ENCODE results near the gene HBA1.
A peak's percentile ranks its signal among the peaks of the same experiment; 100 is the strongest.
"Not testable (repeated sequence)": the region's sequence is repeated elsewhere in the genome, so short reads cannot be mapped to it uniquely, and the experiment has no call there.

The HBA1 gene

DNA sequence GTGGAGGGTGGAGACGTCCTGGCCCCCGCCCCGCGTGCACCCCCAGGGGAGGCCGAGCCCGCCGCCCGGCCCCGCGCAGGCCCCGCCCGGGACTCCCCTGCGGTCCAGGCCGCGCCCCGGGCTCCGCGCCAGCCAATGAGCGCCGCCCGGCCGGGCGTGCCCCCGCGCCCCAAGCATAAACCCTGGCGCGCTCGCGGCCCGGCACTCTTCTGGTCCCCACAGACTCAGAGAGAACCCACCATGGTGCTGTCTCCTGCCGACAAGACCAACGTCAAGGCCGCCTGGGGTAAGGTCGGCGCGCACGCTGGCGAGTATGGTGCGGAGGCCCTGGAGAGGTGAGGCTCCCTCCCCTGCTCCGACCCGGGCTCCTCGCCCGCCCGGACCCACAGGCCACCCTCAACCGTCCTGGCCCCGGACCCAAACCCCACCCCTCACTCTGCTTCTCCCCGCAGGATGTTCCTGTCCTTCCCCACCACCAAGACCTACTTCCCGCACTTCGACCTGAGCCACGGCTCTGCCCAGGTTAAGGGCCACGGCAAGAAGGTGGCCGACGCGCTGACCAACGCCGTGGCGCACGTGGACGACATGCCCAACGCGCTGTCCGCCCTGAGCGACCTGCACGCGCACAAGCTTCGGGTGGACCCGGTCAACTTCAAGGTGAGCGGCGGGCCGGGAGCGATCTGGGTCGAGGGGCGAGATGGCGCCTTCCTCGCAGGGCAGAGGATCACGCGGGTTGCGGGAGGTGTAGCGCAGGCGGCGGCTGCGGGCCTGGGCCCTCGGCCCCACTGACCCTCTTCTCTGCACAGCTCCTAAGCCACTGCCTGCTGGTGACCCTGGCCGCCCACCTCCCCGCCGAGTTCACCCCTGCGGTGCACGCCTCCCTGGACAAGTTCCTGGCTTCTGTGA lies at the start of gene HBA1:
TSS of gene HBA1 (plus strand) at position 204 of the 906 bp plus-strand sequence. CDS start at position 241, 37 bp downstream.
- DNase-seq (ENCODE audit: low spot score) = not testable (repeated sequence)
- FAIRE-seq = peak; percentile 32

DNA sequence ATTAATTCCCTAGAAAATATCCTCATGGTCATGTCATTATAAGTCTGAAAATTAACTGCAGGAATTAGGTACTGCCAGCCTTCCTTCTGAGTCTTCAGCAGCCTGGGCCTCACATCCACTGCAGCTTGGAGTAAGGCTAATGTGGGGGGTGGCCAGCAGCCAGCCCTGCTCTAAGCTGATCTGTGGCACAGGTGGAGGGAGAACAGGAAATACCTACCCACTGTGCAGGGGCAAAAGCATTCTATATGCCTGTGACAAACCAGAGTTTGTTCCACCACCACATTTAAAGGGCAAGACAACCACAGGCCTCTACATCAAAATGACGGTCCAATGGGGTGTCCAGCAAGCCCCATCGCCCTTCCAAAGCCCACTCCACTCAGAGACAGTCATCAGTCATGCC lies 47.4 kb upstream of the HBA1 start:
- DNase-seq (ENCODE audit: low spot score) (no peak), FAIRE-seq (no peak)

- DNase-seq (ENCODE audit: low spot score) (no peak), FAIRE-seq (no peak)
Measured at GRCh38 chr16:130533-131173, 45.8 kb upstream of the HBA1 start.

DNA sequence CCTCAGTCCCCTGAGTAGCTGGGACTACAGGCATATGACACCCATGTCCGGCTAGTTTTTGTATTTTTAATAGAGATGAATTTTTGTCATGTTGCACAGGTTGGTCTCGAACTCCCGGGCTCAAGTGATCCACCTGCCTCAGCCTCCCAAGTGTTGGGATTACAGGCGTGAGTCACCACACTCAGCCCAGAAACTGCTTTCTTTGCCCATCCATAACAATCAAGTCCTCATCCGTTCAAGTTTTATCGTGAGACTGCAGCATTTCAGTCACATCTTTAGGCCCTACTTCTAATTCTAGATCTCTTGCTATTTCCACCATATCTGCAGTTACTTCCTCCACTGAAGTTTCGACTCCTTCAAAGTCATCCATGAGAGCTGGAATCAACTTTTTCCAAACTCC lies 44.4 kb upstream of the HBA1 start:
- no peak for DNase-seq (ENCODE audit: low spot score)

GRCh38 chr16:133716-134115 lies 42.8 kb upstream of the HBA1 start:
- DNase-seq (ENCODE audit: low spot score) (no peak), FAIRE-seq (no peak)

More for the DNA sequence above, 44.4 kb upstream of the HBA1 start:
- FAIRE-seq = no peak

DNA sequence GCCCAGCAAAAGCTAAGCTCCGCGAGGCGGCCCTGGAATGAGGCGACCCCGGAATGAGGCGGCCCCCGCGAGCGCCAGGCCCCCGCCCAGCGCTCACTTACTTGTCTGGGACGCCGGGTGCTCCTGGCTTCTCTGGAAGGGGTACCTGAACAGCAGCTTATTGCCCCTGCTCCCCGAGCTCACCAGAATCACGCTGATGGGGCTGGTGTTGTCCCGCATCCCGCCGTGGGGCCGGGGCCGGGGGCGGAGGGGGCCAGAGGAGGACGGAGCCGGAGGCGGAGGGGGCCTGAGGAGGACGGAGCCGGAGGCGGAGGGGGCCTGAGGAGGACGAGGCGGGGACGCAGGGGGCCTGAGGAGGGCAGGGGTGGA lies 38.4 kb upstream of the HBA1 start:
- FAIRE-seq (no peak), DNase-seq (ENCODE audit: low spot score) (peak; percentile 30)

DNA sequence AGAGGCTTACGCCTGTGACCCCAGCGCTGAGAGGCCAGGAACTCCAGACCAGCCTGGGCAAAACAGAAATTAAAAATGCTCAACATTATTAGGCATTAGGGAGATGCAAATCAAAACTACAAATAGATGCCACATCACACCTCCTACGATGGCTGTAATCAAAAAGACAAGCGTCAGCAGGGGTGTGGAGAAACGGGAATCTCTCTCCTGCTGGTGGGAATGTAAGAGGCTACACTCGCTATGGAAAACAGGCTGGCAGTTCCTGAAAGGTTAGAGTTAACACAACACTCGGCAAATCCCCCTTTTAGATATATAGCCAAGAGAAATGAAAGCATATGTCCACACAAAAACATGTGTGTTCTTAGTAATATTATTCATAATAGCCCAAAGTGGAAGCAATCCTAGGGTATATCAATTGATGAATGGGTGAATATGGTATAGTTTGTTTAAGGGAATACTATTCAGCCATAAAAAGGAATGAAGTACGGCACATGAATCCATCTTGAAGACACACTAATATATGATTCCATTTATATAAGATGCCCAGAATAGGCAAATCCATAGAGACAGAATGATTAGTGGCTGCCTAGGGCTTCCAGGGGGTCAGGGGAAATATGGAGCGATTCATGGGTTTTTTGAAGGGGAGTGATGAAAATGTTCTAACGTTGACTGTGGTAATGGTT lies 36.2 kb upstream of the HBA1 start:
- FAIRE-seq (no peak), DNase-seq (ENCODE audit: low spot score) (no peak)

GRCh38 chr16:142405-142967 lies 34.0 kb upstream of the HBA1 start:
- no peak for FAIRE-seq
- DNase-seq (ENCODE audit: low spot score) = no peak

DNA sequence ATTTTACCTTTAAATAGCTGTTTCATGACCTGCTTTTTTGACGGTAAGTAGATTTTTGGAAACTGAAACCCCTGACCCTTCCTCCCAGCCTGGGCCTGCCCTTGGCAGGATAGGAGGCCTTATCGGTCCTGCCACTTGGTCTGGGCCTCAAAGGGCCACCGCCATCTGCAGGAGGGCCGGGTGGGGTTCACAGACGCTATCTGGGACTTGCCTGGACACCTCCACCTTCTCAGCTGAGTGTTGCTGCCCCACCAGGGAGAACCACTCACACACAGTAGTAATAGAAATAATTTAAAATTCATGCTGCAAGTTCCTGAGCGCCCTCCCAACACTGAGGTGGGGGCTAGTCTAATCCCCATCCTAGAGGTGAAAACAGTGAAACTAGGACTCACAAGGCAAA lies 33.4 kb upstream of the HBA1 start:
- no peak for DNase-seq (ENCODE audit: low spot score)
- no peak for FAIRE-seq

- FAIRE-seq (no peak), DNase-seq (ENCODE audit: low spot score) (no peak)
Measured at GRCh38 chr16:143456-143855, 33.0 kb upstream of the HBA1 start.

- DNase-seq (ENCODE audit: low spot score) = no peak
- no peak for FAIRE-seq
Measured at GRCh38 chr16:144797-145252, 31.7 kb upstream of the HBA1 start.

GRCh38 chr16:146646-147045 lies 29.8 kb upstream of the HBA1 start:
- DNase-seq (ENCODE audit: low spot score) = no peak
- FAIRE-seq = no peak

DNA sequence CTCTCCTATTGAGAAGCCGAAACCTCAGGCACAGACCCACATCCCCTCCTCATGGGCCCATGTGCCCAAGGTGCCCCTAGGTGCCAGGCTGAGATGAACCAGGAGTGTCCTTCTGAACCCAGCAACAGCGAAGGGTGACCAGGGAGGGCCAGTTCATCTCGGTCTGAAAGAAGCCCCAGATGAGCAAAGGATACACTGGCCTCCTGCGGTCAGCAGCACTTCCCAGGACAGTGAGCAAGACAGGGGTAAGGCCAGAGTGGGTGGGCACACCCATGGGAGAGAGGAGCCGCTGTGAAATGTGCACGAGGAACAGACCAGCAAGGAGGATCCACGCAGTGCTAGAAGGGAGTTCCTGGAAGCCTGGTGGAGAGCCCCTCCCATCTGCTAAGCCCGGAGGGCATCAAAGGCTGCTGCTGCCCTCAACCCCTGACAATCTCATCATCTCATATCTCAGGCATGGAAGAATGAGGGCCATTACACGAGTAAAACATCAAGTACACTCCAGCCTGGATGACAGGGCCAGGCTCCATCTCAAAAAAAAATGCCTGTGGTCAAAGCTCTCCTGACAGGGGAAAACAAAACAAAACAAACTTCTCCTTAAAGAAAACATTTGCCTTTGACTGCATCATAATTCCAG lies 27.3 kb upstream of the HBA1 start:
- no peak for DNase-seq (ENCODE audit: low spot score)

DNA sequence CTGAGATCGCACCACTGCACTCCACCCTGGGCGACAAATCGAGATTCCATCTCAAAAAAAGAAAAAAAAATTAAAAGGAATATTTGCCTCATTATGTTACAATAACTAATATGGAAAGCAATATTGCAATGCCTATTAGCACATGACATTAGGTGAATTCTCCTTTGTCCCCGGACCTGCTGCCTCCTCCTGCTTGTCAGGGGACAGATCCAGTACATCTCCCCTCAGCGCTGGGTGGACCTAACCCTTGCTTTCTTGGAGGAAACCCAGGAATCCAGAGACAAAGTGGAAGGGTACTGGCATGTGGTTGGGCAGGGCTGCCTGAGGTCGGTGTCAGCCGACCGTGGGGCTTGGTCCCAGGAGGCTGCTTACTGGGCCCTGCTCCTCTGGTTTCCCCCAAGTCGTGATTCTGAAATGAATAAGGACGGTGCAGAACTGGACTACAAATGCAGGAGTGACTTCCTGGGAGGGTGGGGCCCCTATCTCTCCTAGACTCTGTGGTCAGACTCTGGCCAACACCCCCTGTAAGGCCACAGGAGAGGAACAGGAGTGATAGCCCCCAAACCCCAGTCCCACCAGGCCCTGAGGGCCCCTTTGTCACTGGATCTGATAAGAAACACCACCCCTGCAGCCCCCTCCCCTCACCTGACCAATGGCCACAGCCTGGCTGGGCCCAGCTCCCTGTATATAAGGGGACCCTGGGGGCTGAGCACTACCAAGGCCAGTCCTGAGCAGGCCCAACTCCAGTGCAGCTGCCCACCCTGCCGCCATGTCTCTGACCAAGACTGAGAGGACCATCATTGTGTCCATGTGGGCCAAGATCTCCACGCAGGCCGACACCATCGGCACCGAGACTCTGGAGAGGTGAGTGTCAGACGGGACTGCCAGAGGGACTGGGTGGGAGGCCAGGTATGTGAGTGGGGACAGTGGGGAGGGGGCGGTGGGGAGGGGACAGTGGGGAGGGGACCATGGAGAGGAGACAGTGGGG lies 24.0 kb upstream of the HBA1 start, which contains the start of gene HBZ:
TSS of gene HBZ (plus strand) at position 504 of the 988 bp plus-strand sequence. CDS start at position 770, 266 bp downstream.
- DNase-seq (ENCODE audit: low spot score) (no peak), FAIRE-seq (no peak)

More for the DNA sequence above, 27.3 kb upstream of the HBA1 start:
- no peak for FAIRE-seq

GRCh38 chr16:153129-153521 lies 23.4 kb upstream of the HBA1 start:
- DNase-seq (ENCODE audit: low spot score); FAIRE-seq: not testable (repeated sequence)

- peak; percentile 62 for FAIRE-seq
- DNase-seq (ENCODE audit: low spot score) = not testable (repeated sequence)
Measured at GRCh38 chr16:153550-154216, 22.8 kb upstream of the HBA1 start.

DNA sequence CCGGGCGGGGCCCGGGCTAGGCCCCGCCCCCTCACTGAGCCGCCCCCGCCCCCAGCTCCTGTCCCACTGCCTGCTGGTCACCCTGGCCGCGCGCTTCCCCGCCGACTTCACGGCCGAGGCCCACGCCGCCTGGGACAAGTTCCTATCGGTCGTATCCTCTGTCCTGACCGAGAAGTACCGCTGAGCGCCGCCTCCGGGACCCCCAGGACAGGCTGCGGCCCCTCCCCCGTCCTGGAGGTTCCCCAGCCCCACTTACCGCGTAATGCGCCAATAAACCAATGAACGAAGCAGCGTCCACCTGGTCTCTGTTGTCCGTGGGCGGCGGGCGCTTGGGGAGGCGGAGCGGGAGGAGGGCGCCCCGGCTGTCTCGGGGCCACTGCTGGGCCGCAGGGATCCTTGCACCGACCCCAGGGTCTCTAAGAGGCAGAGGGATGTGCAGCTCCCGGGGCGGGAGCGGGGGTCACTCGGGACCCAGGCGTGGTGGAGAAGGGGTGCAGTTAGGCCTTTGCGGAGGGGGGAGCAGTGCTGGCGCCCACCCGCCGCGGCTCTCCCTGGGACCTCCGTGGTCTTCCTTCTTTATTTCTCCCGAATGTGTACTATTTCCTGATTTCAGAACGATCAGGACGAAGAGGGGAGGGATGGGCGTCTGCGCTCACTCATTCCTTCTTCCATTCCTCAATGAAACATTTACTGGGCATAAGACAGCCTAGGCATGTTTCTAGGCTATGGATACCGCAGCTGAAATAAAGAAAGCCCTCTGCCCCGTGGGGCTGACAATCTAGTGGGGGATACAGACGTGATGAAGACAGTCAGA lies 22.1 kb upstream of the HBA1 start:
- no peak for DNase-seq (ENCODE audit: low spot score)

GRCh38 chr16:155031-155398 lies 21.5 kb upstream of the HBA1 start:
- DNase-seq (ENCODE audit: low spot score) (no peak), FAIRE-seq (no peak)

More for the DNA sequence above, 22.1 kb upstream of the HBA1 start:
- FAIRE-seq = no peak

Data from urothelium cell line (cell line).